Osteoblast (primary cell): ENCODE measurements around the gene PTPRD. TPM values are rescaled to one million over a fixed set of nuclear protein-coding genes. Genes with fewer than 3 reads are reported as not detected.

ENCODE experiments used
- DNase-seq: peaks from one replicate; pipeline ENCODE4 v3.0.0; 2011; ENCODE audit warnings: low spot score, mixed read lengths; ENCODE audit not compliant: insufficient read length; ENCODE audit errors: missing footprints
- H2AFZ ChIP-seq: 2 replicates; pipeline ENCODE4 v1.6.0; 2011; ENCODE audit warnings: mild to moderate bottlenecking, low read length
- H3K27ac ChIP-seq: 2 replicates; pipeline ENCODE4 v1.5.1; 2011; ENCODE audit warnings: mild to moderate bottlenecking, low read depth, low read length, moderate library complexity
- H3K27me3 ChIP-seq: 2 replicates; pipeline ENCODE4 v1.6.0; 2012; ENCODE audit warnings: mild to moderate bottlenecking, control low read depth, inconsistent platforms, low read length, moderate library complexity; ENCODE audit not compliant: insufficient read depth
- H3K36me3 ChIP-seq: 2 replicates; pipeline ENCODE4 v1.5.1; 2011; ENCODE audit warnings: mild to moderate bottlenecking, low read length, control low read depth, moderate library complexity; ENCODE audit not compliant: insufficient read depth
- H3K4me1 ChIP-seq: 2 replicates; pipeline ENCODE4 v1.5.1; 2011; ENCODE audit warnings: mild to moderate bottlenecking, low read length, control low read depth, moderate library complexity; ENCODE audit not compliant: insufficient read depth
- H3K4me2 ChIP-seq: 2 replicates; pipeline ENCODE4 v1.6.0; 2011; ENCODE audit warnings: mild to moderate bottlenecking, low read length; ENCODE audit not compliant: insufficient read depth
- H3K4me3 ChIP-seq: fragments of 200-600 bp; sonication (generic); 3 replicates; pipeline ENCODE4 v1.5.1; 2012; ENCODE audit warnings: mild to moderate bottlenecking, low read length, inconsistent platforms; ENCODE audit not compliant: insufficient read depth
- H3K79me2 ChIP-seq: 2 replicates; pipeline ENCODE4 v1.6.0; 2012; ENCODE audit warnings: mild to moderate bottlenecking, low read length, control low read depth, inconsistent platforms; ENCODE audit not compliant: insufficient read depth
- H3K9me3 ChIP-seq: 2 replicates; pipeline ENCODE4 v1.5.1; 2011; ENCODE audit warnings: low read depth, low read length, control low read depth
- H4K20me1 ChIP-seq: 2 replicates; pipeline ENCODE4 v1.6.0; 2012; ENCODE audit warnings: mild to moderate bottlenecking, low read length, control low read depth; ENCODE audit not compliant: insufficient read depth
- CTCF ChIP-seq: IDR thresholded peaks from 2 replicates; pipeline ENCODE4 v1.5.1; 2011; ENCODE audit warnings: mild to moderate bottlenecking, low read depth, low read length, moderate library complexity; ENCODE audit errors: extremely low read depth
- total RNA-seq: library from RNA; depleted of rRNA; stranded (reverse); fragments of >200 nt; gene quantifications from 2 replicates; pipeline ENCODE4 v1.2.3, GENCODE V29; 2012

PTPRD gene
- total RNA-seq, 1 donor = 23.9 TPM

GRCh38 chr9:10212702-10213101 is 400.1 kb downstream of the PTPRD start:
- no peaks in the 10 kb centered on the region for H3K79me2 ChIP-seq
- no peak overlapping the region for H3K4me3 ChIP-seq
- TF ChIP-seq CTCF = no peak
- no peak overlapping the region for H3K27ac ChIP-seq
- H3K4me2 ChIP-seq = no peak overlapping the region
- H3K9me3 ChIP-seq = no peaks in the 10 kb centered on the region
- no peaks in the 10 kb centered on the region for H4K20me1 ChIP-seq
- no peaks in the 10 kb centered on the region for H3K27me3 ChIP-seq
- H3K36me3 ChIP-seq = no peaks in the 10 kb centered on the region
- no peak for DNase-seq
- H3K4me1 ChIP-seq = no peaks in the 10 kb centered on the region
- no peak overlapping the region for H2AFZ ChIP-seq

GRCh38 chr9:10208691-10209069 is 404.1 kb downstream of the PTPRD start:
- Histone ChIP-seq H3K27me3 (no peaks in the 10 kb centered on the region), H3K4me1 (no peaks in the 10 kb centered on the region), H4K20me1 (no peaks in the 10 kb centered on the region), H3K27ac (no peak overlapping the region), H3K79me2 (no peaks in the 10 kb centered on the region), H3K4me3 (no peak overlapping the region), H3K36me3 (no peaks in the 10 kb centered on the region), H3K4me2 (no peak overlapping the region), H2AFZ (no peak overlapping the region), H3K9me3 (no peaks in the 10 kb centered on the region)
- no peak for TF ChIP-seq CTCF
- no peak for DNase-seq

- H3K4me1 ChIP-seq = no peaks in the 10 kb centered on the region
- no peak overlapping the region for H3K4me2 ChIP-seq
- no peaks in the 10 kb centered on the region for H3K79me2 ChIP-seq
- H3K9me3 ChIP-seq = no peaks in the 10 kb centered on the region
- no peak for TF ChIP-seq CTCF
- no peak overlapping the region for H3K4me3 ChIP-seq
- H4K20me1 ChIP-seq = no peaks in the 10 kb centered on the region
- H3K27ac ChIP-seq = no peak overlapping the region
- no peak for DNase-seq
- H3K27me3 ChIP-seq = no peaks in the 10 kb centered on the region
- H3K36me3 ChIP-seq = no peaks in the 10 kb centered on the region
- H2AFZ ChIP-seq = no peak overlapping the region
Measured at GRCh38 chr9:10204276-10204675, 408.5 kb downstream of the PTPRD start.

- Histone ChIP-seq H4K20me1 (no peaks in the 10 kb centered on the region), H3K36me3 (no peaks in the 10 kb centered on the region), H3K79me2 (no peaks in the 10 kb centered on the region), H3K9me3 (no peaks in the 10 kb centered on the region), H3K4me3 (no peak overlapping the region), H3K4me1 (no peaks in the 10 kb centered on the region), H2AFZ (no peak overlapping the region), H3K27me3 (no peaks in the 10 kb centered on the region), H3K27ac (no peak overlapping the region), H3K4me2 (no peak overlapping the region)
- no peak for DNase-seq
- no peak for TF ChIP-seq CTCF
Measured at GRCh38 chr9:10173561-10173960, 439.2 kb downstream of the PTPRD start.
